Superior temporal gyrus (tissue), 1 donor: ENCODE results near the gene GCG.

Experiments
- DNase-seq: peaks from one replicate; pipeline ENCODE4 v3.0.0-alpha.2; 2016; ENCODE audit errors: extremely low spot score

Gene GCG

GRCh38 chr2:162149940-162150339 lies 2.1 kb downstream of the GCG start:
- DNase-seq: no peak

GRCh38 chr2:162149466-162149865 lies 2.6 kb downstream of the GCG start:
- DNase-seq: no peak

GRCh38 chr2:162148956-162149355 lies 3.1 kb downstream of the GCG start:
- no peak for DNase-seq

- no peak for DNase-seq
Measured at GRCh38 chr2:162143969-162144368, 8.1 kb downstream of the GCG start.

- no peak for DNase-seq
Measured at GRCh38 chr2:162138310-162138709, 13.7 kb downstream of the GCG start.

- no peak for DNase-seq
Measured at GRCh38 chr2:162127422-162127821, 24.6 kb downstream of the GCG start.

- DNase-seq: no peak
Measured at GRCh38 chr2:162126527-162126926, 25.5 kb downstream of the GCG start.

- peak; percentile 56 for DNase-seq
Measured at GRCh38 chr2:162126111-162126519, 25.9 kb downstream of the GCG start.

- DNase-seq: no peak
Measured at GRCh38 chr2:162125138-162125537, 26.9 kb downstream of the GCG start.

- DNase-seq: peak; percentile 96
Measured at GRCh38 chr2:162123806-162124758, 28.0 kb downstream of the GCG start.

- peak; percentile 70 for DNase-seq
Measured at GRCh38 chr2:162118166-162119031, 33.6 kb downstream of the GCG start.

- DNase-seq: no peak
Measured at GRCh38 chr2:162116352-162116751, 35.7 kb downstream of the GCG start.

GRCh38 chr2:162115076-162115475 lies 37.0 kb downstream of the GCG start:
- no peak for DNase-seq

- DNase-seq: no peak
Measured at GRCh38 chr2:162114271-162114670, 37.8 kb downstream of the GCG start.

GRCh38 chr2:162113776-162114168 lies 38.3 kb downstream of the GCG start:
- DNase-seq: no peak

- no peak for DNase-seq
Measured at GRCh38 chr2:162113088-162113775, 38.8 kb downstream of the GCG start.

GRCh38 chr2:162111958-162112850 lies 39.8 kb downstream of the GCG start:
- DNase-seq: no peak

GRCh38 chr2:162107361-162107901 lies 44.6 kb downstream of the GCG start:
- DNase-seq: no peak

- DNase-seq: no peak
Measured at GRCh38 chr2:162106746-162107145, 45.3 kb downstream of the GCG start.

- DNase-seq: no peak
Measured at GRCh38 chr2:162106146-162106551, 45.9 kb downstream of the GCG start.
